Epithelial cell of esophagus (primary cell): ENCODE data around the gene DPYSL3.
A peak's percentile ranks its signal among the peaks of the same experiment; 100 is the strongest.

Source experiments
- DNase-seq: peaks from one replicate; pipeline ENCODE4 v3.0.0; 2010; ENCODE audit warnings: low read depth
- H3K4me3 ChIP-seq: 2 replicates; pipeline ENCODE4 v1.5.1; 2011; ENCODE audit warnings: mild to moderate bottlenecking, low read length, control low read depth
- TF ChIP-seq, protein P1 (sequence below): IDR thresholded peaks from 2 replicates; pipeline ENCODE4 v1.5.1; 2011; ENCODE audit warnings: low read depth, mild to moderate bottlenecking, low read length, control low read depth, inconsistent platforms; ENCODE audit not compliant: insufficient read depth; ENCODE audit errors: missing control alignments

DPYSL3 gene

DNA sequence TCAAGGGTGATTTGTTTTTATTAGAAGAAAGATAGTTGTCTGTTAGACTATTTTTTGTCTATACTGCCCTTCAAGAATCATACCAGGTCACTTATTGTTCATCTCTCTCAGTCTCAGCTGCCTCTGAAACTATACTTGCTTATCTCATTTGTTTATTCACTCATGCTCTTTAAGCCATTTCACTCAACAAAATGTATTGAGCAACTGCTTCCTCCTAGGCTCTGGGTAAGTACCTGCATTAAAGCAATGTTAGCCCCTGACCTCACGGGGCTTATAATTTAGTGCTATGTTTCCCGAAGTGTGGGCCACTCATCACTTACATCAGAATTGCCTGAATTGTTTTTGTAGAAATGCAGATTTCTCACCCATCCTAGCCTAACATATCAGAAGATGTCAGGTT lies 100.9 kb downstream of the DPYSL3 start:
- peak; percentile 40 for DNase-seq
- H3K4me3 ChIP-seq = no peak overlapping the region
- TF ChIP-seq, protein P1, sequence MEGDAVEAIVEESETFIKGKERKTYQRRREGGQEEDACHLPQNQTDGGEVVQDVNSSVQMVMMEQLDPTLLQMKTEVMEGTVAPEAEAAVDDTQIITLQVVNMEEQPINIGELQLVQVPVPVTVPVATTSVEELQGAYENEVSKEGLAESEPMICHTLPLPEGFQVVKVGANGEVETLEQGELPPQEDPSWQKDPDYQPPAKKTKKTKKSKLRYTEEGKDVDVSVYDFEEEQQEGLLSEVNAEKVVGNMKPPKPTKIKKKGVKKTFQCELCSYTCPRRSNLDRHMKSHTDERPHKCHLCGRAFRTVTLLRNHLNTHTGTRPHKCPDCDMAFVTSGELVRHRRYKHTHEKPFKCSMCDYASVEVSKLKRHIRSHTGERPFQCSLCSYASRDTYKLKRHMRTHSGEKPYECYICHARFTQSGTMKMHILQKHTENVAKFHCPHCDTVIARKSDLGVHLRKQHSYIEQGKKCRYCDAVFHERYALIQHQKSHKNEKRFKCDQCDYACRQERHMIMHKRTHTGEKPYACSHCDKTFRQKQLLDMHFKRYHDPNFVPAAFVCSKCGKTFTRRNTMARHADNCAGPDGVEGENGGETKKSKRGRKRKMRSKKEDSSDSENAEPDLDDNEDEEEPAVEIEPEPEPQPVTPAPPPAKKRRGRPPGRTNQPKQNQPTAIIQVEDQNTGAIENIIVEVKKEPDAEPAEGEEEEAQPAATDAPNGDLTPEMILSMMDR = no peak

- DNase-seq = no peak
- H3K4me3 ChIP-seq = no peak overlapping the region
- TF ChIP-seq, protein P1 = no peak
These were observed 102.7 kb downstream of the DPYSL3 start for GRCh38 chr5:147407094-147407681.

DNA sequence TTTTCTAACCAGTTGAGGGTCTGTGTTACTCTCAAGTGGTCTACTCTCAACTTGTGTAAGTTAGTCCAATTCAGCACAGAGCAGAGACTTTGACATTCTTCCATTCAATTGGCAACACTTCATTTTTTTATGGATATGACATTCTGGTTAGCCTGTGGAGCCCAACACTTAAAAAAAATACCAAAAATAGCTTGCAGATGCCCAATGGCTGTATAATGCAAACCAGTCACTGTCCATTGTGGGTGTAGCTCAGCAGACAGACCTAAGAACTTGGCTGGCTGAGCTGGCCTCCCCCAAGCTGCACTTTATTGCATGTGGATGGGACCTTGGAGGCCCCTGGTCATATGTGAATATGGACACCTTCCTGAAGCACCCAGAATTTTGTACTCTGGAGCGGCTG lies 103.2 kb downstream of the DPYSL3 start:
- TF ChIP-seq, protein P1 = no peak
- H3K4me3 ChIP-seq = no peak overlapping the region
- DNase-seq = no peak

DNA sequence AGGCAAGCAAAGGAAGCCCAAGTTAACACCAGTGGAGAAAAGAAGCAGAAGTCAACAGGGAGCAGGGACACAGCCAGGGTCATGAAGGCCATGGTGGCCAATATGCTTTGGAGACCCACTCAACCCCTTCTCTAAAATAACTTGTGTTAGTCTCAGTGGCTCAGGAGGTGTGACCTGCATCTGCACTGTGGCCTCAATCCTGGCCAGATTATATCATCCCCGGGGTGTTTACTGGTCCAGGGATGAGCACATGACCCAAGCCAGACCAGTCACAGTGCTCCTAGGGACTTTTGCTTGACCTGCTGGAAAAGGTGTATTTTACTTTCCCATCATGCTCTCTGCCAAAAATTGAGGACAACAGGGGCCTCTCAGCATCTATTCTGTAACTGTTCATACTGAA lies 105.2 kb downstream of the DPYSL3 start:
- no peak overlapping the region for H3K4me3 ChIP-seq
- TF ChIP-seq, protein P1 = no peak
- no peak for DNase-seq

DNA sequence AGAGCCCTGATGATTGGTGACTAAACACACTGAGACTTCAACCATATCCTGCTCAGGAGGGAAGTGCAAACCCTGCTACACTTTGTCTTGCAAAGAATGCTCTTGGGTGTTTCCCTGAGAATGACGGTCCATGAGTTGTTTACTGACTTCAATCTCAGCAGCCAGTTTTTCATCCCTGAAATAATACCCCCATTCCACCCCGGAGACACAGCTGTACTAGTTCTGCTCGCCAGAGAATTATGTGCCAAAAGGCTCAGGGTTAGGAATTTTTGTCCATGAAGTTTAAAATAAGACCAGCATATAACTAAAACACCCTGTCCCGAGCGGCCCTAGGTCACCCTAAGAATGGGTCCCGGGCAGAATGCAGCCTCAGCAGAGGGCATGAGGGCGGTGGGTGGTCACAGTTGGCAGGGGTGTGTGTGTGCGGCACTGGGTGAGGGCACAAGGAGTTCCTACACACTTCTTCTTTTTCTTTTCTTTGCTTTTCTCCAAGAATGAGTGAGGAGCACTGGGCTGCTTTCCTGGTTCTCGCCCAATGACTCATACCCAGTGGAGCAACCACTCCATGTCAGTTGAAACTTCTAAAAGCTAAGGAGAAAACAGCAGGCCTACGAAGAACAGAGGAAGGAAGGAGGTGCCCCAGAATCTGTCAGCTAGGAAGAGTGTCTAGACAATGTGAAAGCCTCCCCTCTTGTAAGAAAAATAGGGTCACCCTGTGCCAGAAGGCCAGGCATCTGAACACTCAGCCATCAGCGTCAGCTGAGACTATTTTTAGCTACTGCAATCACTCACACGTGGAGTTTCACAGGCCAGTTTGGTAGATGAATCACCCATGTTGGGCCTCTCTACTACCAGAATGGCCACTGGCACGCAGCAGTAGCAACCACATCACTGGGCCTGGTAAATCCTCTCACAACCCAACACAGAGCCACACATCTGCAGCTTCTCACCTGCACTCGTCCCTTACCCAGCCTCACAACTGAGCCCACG lies 105.9 kb downstream of the DPYSL3 start:
- TF ChIP-seq, protein P1 = no peak
- no peak overlapping the region for H3K4me3 ChIP-seq
- peak; percentile 94 for DNase-seq

- H3K4me3 ChIP-seq = no peak overlapping the region
- TF ChIP-seq, protein P1 = no peak
- peak; percentile 6 for DNase-seq
These were observed 109.0 kb downstream of the DPYSL3 start for GRCh38 chr5:147400881-147401280.
